ENCODE data around the gene NINJ2.
"Not testable (repeated sequence)": the region's sequence is repeated elsewhere in the genome, so short reads cannot be mapped to it uniquely, and the experiment has no call there.

Gene NINJ2

GRCh38 chr12:663293-663871 is at the start of gene NINJ2:
NINJ2 (minus strand) TSS chr12:663445; CDS start chr12:663360, 85 bp downstream.
- peak; percentile 23 for DNase-seq

GRCh38 chr12:712172-712863 is 49.1 kb upstream of the NINJ2 start:
- DNase-seq, result no peak

GRCh38 chr12:709455-710020 is 46.3 kb upstream of the NINJ2 start:
- DNase-seq, result no peak

- not testable (repeated sequence) for DNase-seq
These were observed 44.8 kb upstream of the NINJ2 start for GRCh38 chr12:708084-708483.

- no peak for DNase-seq
These were observed 41.4 kb upstream of the NINJ2 start for GRCh38 chr12:704516-705242.

- DNase-seq, result no peak
These were observed 38.8 kb upstream of the NINJ2 start for GRCh38 chr12:701896-702539.

GRCh38 chr12:700016-700415 is 36.8 kb upstream of the NINJ2 start:
- no peak for DNase-seq

- not testable (repeated sequence) for DNase-seq
These were observed 35.0 kb upstream of the NINJ2 start for GRCh38 chr12:698222-698621.

GRCh38 chr12:697481-697880 is 34.2 kb upstream of the NINJ2 start:
- DNase-seq, result no peak

- DNase-seq, result no peak
These were observed 31.7 kb upstream of the NINJ2 start for GRCh38 chr12:694734-695503.

GRCh38 chr12:693934-694533 is 30.8 kb upstream of the NINJ2 start:
- DNase-seq, result no peak

GRCh38 chr12:692274-692673 is 29.0 kb upstream of the NINJ2 start:
- no peak for DNase-seq

GRCh38 chr12:690466-690865 is 27.2 kb upstream of the NINJ2 start:
- no peak for DNase-seq

GRCh38 chr12:685388-685787 is 22.1 kb upstream of the NINJ2 start:
- DNase-seq, result peak; percentile 58

GRCh38 chr12:684416-684815 is 21.2 kb upstream of the NINJ2 start:
- no peak for DNase-seq

GRCh38 chr12:681568-682256 is 18.5 kb upstream of the NINJ2 start:
- DNase-seq, result no peak

GRCh38 chr12:678747-679712 is 15.8 kb upstream of the NINJ2 start:
- no peak for DNase-seq

GRCh38 chr12:675562-675961 is 12.3 kb upstream of the NINJ2 start:
- no peak for DNase-seq

- peak; percentile 37 for DNase-seq
These were observed 11.1 kb upstream of the NINJ2 start for GRCh38 chr12:674272-674781.

GRCh38 chr12:673849-674248 is 10.6 kb upstream of the NINJ2 start:
- DNase-seq, result no peak
